Brain pericyte (primary cell): ENCODE measurements around the gene UBD.

Source experiments
- DNase-seq: peaks from one replicate; pipeline ENCODE4 v3.0.0-alpha.2; 2012; ENCODE audit warnings: low read depth, low spot score

UBD gene

GRCh38 chr6:29559524-29560287 is at the start of gene UBD:
TSS of gene UBD (minus strand) at chr6:29559732. CDS start at chr6:29559701, 31 bp downstream.
- DNase-seq, result no peak

GRCh38 chr6:29608131-29608530 is 48.6 kb upstream of the UBD start:
- DNase-seq, result no peak

GRCh38 chr6:29603930-29604329 is 44.4 kb upstream of the UBD start:
- no peak for DNase-seq

DNA sequence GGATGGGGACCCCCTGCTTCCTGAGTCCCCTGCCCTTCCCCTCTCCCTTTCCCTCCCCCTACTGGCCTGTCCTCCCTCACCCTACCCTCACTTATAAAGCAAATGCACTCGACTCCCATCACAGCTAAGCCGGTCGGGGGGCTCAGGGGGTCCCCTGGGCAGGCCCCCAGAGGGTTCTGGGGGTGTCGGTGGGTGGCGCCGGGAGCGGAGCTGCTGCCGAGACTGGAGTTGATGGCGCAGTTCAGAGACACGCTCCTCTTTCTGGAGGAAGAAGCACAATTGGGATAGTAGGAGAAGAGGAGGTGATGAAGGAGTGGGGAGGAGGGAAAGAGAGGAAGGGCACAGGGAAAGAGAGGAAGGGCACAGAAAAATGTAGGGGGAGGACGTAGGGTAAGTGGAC is 43.9 kb upstream of the UBD start:
- DNase-seq, result no peak

DNA sequence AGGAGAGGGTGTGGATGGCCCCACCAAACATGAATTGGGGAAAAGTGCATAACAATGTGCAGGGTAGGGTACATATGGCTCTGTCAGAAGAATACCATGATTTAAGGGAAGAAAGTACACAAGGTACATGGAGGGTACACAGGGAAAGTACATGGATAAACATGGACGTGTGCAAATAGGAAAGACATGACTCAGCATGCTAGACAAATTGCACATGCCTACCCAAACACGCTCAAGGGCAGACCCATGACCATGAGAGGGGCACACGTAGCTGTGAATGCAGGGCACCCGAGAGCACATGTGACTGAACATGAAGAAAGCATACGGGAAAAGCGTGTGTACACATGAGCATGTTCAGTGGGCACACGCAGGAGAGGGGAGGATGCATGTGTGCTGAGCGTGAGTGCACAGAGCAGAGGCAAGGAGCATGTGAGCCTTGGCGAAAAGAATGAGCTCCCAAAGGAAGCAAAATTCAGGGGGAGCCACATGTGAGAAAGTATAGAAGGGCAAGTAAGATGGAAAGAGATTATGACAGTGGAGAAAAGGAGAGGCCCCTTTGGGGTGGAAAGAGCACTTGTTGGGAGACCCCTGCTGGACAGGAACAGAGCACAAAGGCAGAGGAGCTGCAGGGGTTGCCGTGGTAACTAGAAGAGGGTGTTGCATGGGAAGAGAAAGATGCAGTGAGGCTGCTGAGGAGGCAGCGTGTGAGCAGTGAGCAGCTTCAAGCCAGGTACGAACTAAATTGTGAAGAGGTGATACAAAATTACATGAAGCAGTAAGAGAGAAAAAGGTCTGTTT is 43.2 kb upstream of the UBD start:
- DNase-seq, result no peak

- DNase-seq, result no peak
These were observed 38.7 kb upstream of the UBD start for GRCh38 chr6:29598172-29598747.

DNA sequence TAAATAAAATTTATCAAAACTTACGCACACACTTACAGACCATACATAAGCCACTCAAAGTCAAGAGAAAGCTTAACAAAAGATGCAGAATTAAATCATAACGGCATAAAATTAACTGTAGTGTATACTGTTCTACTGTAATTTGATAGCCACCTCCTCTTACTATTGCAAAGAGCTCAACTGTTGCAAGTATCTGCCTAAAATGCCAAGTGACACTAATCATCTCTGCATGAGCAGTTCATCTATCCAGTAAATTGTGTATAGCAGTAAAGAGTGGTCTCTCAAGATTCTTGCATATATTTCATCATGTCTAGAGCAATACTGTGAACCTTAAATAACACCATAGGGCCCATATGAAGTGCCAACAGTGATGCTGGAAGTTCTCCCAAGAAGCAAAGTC is 37.7 kb upstream of the UBD start:
- no peak for DNase-seq

GRCh38 chr6:29596381-29596900 is 36.9 kb upstream of the UBD start:
- no peak for DNase-seq

- no peak for DNase-seq
These were observed 33.8 kb upstream of the UBD start for GRCh38 chr6:29593199-29593855.

GRCh38 chr6:29591677-29592076 is 32.1 kb upstream of the UBD start:
- no peak for DNase-seq

DNA sequence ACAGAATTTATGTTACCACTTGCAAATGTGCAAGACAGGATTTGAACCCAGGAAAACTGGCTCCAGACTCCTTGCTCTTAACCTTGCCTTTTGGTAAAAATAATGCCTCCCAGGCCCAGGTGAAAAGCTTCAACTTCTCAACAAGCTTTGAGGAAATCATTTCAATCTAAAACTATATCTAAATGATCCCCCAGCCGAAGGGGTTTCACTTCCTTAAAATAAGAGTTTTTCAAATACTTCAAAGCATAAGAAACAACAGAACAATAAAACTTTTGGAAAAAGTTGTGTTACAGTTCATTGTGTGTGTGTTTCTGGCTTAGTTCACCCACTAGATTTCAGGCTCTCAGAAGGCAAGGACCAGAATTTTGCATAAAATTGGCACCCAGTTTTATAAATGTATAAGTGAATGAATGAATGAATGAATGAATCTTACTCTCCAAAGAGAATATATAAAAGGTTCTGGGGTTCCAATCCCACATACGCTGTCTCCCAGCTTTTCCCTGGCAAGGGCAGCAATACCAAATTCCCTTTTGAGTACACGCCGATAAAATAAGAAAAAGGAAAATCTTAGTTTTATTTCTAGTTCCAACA is 30.8 kb upstream of the UBD start:
- DNase-seq, result no peak

DNA sequence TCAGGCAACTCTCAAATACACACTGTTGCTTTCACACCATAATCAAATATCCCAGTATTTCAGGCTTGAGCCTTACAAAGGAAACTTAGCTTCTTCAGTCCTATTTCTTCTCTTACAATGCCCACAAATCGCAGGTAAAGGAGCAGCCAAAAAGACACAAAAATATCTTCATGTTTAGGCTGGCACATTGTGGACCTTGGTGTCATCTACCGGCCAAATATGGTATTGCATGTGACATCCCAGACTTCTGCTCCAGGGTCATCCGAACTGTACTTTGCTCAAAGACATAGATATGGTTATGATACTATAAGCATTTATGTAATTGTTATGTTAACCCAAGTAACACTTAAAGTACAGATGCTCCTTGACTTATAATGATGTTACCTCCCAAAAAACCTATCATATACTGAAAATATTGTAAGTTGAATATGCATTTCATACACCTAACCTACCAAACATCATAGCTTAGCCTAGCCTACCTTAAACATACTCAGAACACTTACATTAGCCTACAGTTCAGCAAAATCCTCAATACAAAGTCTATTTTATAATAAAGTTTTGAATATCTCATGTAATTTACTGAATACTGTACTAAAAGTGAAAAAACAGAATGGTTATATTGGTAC is 30.0 kb upstream of the UBD start:
- DNase-seq, result no peak

DNA sequence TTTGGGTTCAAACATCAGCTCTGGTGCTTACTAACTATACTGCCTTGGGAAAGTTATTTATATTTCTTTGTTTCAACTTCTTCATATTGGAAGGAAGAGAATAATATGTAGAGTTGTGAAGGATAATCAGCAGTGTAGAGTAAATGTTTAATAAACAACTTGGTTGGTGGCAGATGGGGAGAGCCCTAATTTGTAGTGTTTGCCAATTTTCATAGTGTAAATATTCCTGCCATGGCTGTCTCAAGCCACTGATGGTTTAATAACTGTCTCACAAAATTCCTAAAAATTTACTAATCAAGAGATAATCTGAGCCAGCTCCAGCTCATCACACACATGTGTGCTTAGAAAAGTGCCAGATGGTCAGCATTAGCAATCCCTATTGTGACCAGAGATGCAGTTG is 25.3 kb upstream of the UBD start, which contains the start of gene OR2H2:
Gene OR2H2, plus strand, starts transcription at position 301 of the 400 bp plus-strand sequence. CDS start 2,824 bp downstream, outside the sequence.
- no peak for DNase-seq

DNA sequence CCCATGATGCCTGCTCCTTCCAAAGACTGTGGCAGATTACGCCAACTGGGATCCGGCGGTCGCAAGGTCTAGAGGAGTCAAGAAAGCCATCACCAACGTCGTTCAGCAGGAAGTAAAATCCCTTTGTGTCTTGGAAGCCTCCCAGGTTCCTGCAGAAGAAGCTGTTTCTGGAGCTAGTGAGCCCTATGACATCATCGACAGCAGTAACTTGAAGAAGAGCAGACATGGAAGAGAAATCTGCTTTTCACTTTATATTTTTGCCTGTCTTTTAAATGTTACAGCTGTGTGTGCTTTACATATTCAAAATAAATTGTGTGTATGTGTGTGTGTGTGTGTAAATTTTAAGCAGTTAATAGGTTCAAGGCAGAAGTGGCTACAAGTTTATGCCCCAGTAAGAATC is 18.0 kb upstream of the UBD start:
- DNase-seq, result no peak

DNA sequence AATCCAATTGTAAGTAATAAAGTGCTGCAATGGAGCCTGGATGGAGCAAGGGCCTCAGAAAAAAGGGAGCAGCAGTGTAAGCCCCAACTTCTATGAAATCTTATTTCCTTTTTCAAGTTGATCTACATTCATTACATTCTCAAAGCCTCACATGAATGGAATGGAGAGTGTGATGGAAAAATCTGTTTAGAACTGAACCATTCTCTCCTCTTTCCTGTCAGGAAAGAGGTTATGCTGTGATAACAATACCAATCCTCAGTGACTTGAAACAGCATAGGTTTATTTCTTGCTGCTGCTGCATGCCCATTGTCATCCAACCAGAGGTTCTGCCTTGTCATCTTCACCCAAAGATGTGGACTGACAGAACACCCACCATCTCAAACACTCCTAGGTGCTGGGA is 16.5 kb upstream of the UBD start:
- no peak for DNase-seq

- DNase-seq, result no peak
These were observed 8.5 kb upstream of the UBD start for GRCh38 chr6:29567991-29568390.

GRCh38 chr6:29567541-29567940 is 8.0 kb upstream of the UBD start:
- no peak for DNase-seq

- no peak for DNase-seq
These were observed 7.3 kb upstream of the UBD start for GRCh38 chr6:29566856-29567255.

- DNase-seq, result no peak
These were observed 5.3 kb upstream of the UBD start for GRCh38 chr6:29564875-29565274.

GRCh38 chr6:29563435-29563965 is 4.0 kb upstream of the UBD start:
- DNase-seq, result no peak
